SU-DHL-6 (cell line): Measurements from ENCODE around the gene MGAT1.
A peak's percentile ranks its signal among the peaks of the same experiment; 100 is the strongest.

Experiments
- H2AFZ ChIP-seq: fragments of 200-600 bp; sonication (generic); 2 replicates; pipeline ENCODE4 v1.6.1; 2014; ENCODE audit warnings: low read depth, mild to moderate bottlenecking, moderate library complexity, mixed read lengths, antibody characterized with exemption, low read length; ENCODE audit not compliant: severe bottlenecking
- H3F3A ChIP-seq: fragments of 200-600 bp; shearing (Covaris generic); 2 replicates; pipeline ENCODE4 v1.6.0; 2016; ENCODE audit warnings: antibody characterized with exemption, mild to moderate bottlenecking; ENCODE audit not compliant: insufficient read depth
- H3K27ac ChIP-seq: fragments of 200-600 bp; sonication (generic); 2 replicates; pipeline ENCODE4 v1.5.1; 2016; ENCODE audit warnings: low read depth, mild to moderate bottlenecking, low read length, moderate library complexity, mixed read lengths
- H3K27me3 ChIP-seq: fragments of 200-600 bp; sonication (generic), shearing (Covaris generic); 2 replicates; pipeline ENCODE4 v1.6.0; 2014; ENCODE audit warnings: mild to moderate bottlenecking, low read length
- H3K36me3 ChIP-seq: fragments of 200-600 bp; sonication (generic); 2 replicates; pipeline ENCODE4 v1.6.1; 2014; ENCODE audit warnings: mild to moderate bottlenecking, low read length, mixed read lengths
- H3K4me2 ChIP-seq: fragments of 300-600, 200-600 bp; shearing (Covaris generic), sonication (generic); 2 replicates; pipeline ENCODE4 v1.6.0; 2014; ENCODE audit warnings: low read length, low read depth, mild to moderate bottlenecking; ENCODE audit not compliant: poor library complexity, severe bottlenecking
- H3K4me3 ChIP-seq: fragments of 200-600 bp; sonication (generic); 2 replicates; pipeline ENCODE4 v1.5.1; 2014; ENCODE audit warnings: antibody characterized with exemption, low read length, mild to moderate bottlenecking, mixed read lengths; ENCODE audit not compliant: insufficient read depth, poor library complexity, severe bottlenecking
- H3K79me2 ChIP-seq: fragments of 200-600 bp; sonication (generic); 2 replicates; pipeline ENCODE4 v1.6.1; 2014; ENCODE audit warnings: mild to moderate bottlenecking, low read length, moderate library complexity; ENCODE audit not compliant: insufficient read depth
- H3K9ac ChIP-seq: fragments of 200-600 bp; sonication (generic); 2 replicates; pipeline ENCODE4 v1.7.0; 2014; ENCODE audit warnings: mild to moderate bottlenecking, low read length
- H3K9me2 ChIP-seq: fragments of 200-600 bp; sonication (generic); replicated peaks from 2 replicates; pipeline ENCODE4 v1.6.1; 2014; ENCODE audit warnings: low read length; ENCODE audit not compliant: insufficient read depth
- H3K9me3 ChIP-seq: fragments of 200-600 bp; sonication (generic); 2 replicates; pipeline ENCODE4 v1.6.1; 2014; ENCODE audit warnings: low read length, mixed read lengths; ENCODE audit not compliant: insufficient read depth
- H4K20me1 ChIP-seq: fragments of 200-600 bp; sonication (generic); 2 replicates; pipeline ENCODE4 v1.6.1; 2014; ENCODE audit warnings: low read depth, mild to moderate bottlenecking, antibody characterized with exemption, low read length, moderate library complexity, mixed read lengths
- EZH2phosphoT487 ChIP-seq: fragments of 200-600 bp; sonication (generic), shearing (Covaris generic); conservative IDR thresholded peaks from 2 replicates; pipeline ENCODE4 v1.6.1; 2018; ENCODE audit warnings: mild to moderate bottlenecking, antibody characterized with exemption, low read length, moderate library complexity, mixed read lengths
- TF ChIP-seq, protein P1 (sequence below): fragments of 200-600 bp; sonication (generic); IDR thresholded peaks from one replicate; pipeline ENCODE4 v1.5.1; 2017; ENCODE audit warnings: antibody characterized with exemption, mild to moderate bottlenecking, low read length, moderate library complexity; ENCODE audit not compliant: insufficient read depth, poor library complexity, severe bottlenecking

Gene MGAT1

DNA sequence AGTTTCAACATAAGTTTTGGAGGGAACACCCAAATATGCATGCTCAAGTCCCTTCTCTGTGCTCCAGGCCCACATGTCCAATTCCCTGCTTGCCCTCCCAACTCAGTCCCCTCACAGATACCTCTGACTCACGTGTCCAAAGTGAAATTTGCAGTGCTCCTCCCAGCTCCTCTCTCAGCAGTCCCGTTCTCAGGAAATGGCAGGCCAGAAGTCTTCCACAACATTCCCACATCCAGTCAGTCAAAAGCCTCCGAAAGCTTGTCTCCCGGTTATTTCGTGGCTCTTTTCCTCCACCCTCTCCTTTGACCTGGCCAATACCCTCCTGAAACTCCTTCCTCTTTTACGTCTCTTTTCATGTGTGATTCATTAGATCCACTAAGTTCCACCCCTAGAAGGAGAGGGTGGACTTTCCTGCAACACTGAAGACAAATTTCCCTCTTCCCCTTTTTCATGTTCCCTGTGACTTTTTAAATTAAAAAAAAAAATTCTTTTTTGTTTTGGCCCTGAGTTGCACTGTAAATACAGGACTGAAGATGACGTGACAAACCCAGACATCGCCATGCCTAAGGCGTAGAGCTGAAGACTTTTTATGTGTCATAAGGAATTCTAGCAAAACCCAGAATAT, 12.8 kb upstream of the MGAT1 start:
- H3K36me3 ChIP-seq, result no peaks in the 10 kb centered on the region
- peaks cover 15% of the 10 kb centered on the region for H3F3A ChIP-seq
- no peak overlapping the region for H3K9ac ChIP-seq
- TF ChIP-seq, protein P1, sequence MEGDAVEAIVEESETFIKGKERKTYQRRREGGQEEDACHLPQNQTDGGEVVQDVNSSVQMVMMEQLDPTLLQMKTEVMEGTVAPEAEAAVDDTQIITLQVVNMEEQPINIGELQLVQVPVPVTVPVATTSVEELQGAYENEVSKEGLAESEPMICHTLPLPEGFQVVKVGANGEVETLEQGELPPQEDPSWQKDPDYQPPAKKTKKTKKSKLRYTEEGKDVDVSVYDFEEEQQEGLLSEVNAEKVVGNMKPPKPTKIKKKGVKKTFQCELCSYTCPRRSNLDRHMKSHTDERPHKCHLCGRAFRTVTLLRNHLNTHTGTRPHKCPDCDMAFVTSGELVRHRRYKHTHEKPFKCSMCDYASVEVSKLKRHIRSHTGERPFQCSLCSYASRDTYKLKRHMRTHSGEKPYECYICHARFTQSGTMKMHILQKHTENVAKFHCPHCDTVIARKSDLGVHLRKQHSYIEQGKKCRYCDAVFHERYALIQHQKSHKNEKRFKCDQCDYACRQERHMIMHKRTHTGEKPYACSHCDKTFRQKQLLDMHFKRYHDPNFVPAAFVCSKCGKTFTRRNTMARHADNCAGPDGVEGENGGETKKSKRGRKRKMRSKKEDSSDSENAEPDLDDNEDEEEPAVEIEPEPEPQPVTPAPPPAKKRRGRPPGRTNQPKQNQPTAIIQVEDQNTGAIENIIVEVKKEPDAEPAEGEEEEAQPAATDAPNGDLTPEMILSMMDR, result no peak
- TF ChIP-seq EZH2phosphoT487, result no peak
- H2AFZ ChIP-seq, result no peak overlapping the region
- no peaks in the 10 kb centered on the region for H3K79me2 ChIP-seq
- H3K9me2 ChIP-seq, result no peaks in the 10 kb centered on the region
- no peaks in the 10 kb centered on the region for H3K27me3 ChIP-seq
- H3K4me2 ChIP-seq, result no peak overlapping the region
- H3K9me3 ChIP-seq, result no peaks in the 10 kb centered on the region
- H3K4me3 ChIP-seq, result no peak overlapping the region
- H4K20me1 ChIP-seq, result no peaks in the 10 kb centered on the region
- no peak overlapping the region for H3K27ac ChIP-seq

DNA sequence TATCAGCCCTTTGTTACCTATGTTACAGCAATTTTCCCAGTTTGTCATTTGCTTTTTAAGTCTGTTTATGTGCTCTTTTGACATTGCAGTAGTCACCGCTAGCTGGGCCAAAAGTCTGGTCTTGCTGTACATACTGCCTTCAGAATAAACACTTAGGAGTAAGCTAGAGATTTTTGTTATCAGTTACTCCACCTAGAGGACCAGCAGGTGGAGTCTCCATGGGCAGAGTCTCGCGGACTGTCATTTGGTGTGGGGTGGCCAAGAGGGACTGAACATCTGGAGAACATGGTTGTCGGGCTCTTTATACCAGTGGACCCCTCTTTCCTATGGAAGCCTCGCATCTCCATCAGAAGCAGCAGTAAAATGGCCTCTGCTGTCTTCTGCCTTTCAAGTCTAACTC, 10.8 kb upstream of the MGAT1 start:
- Histone ChIP-seq H3K27me3 (no peaks in the 10 kb centered on the region), H3K9ac (no peak overlapping the region), H3K4me2 (no peak overlapping the region), H3F3A (peaks cover 15% of the 10 kb centered on the region), H4K20me1 (no peaks in the 10 kb centered on the region), H3K9me3 (no peaks in the 10 kb centered on the region), H3K4me3 (no peak overlapping the region), H3K36me3 (no peaks in the 10 kb centered on the region), H2AFZ (no peak overlapping the region), H3K27ac (no peak overlapping the region), H3K9me2 (no peaks in the 10 kb centered on the region), H3K79me2 (peaks cover 11% of the 10 kb centered on the region; the same call in 1 of the 2 replicates)
- TF ChIP-seq, protein P1, result no peak
- no peak for TF ChIP-seq EZH2phosphoT487

DNA sequence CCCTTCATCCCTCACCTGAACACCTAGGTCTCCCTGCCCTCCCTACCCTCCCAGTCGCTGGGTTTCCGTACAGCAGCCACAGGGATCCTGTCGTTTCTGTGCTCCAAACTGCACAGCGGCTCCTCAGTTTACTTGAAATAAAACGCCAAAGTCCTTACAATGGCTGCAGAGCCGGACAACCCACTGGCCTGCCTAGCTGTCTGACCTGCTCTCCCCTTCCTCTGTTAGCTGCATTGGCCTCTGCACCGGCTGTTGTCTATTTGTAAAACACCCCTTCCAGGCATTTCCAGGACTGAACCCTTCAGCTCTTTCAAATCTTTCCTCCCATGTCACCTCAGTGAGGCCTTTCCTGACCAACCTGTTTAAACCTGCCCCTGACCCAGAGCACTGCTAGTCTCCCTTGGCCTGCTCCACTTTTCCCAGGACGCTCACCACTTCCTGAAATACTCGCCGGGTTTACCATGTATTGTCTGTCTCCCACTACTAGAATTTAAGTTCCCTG, 9.1 kb upstream of the MGAT1 start:
- Histone ChIP-seq H3K9me2 (no peaks in the 10 kb centered on the region), H3K79me2 (peaks cover 24% of the 10 kb centered on the region; the same call in 1 of the 2 replicates), H3K27ac (no peak overlapping the region), H3K9ac (peak overlapping the region; percentile 71; the same call in 1 of the 2 replicates), H3K27me3 (no peaks in the 10 kb centered on the region), H3K4me2 (peak overlapping the region; percentile 92), H4K20me1 (no peaks in the 10 kb centered on the region), H2AFZ (no peak overlapping the region), H3K9me3 (no peaks in the 10 kb centered on the region), H3F3A (peaks cover 14% of the 10 kb centered on the region), H3K4me3 (no peak overlapping the region), H3K36me3 (no peaks in the 10 kb centered on the region)
- TF ChIP-seq EZH2phosphoT487, result no peak
- TF ChIP-seq, protein P1, result no peak
